Prostate gland (tissue), 2 donors: ENCODE results near the gene FAM24A. TPM values are rescaled to one million over a fixed set of nuclear protein-coding genes. Genes with fewer than 3 reads are reported as not detected.
A peak's percentile ranks its signal among the peaks of the same experiment; 100 is the strongest.

Experiments
- DNase-seq: peaks from one replicate; pipeline ENCODE4 v3.0.0-alpha.2; 2019; ENCODE audit warnings: low spot score
- H3K27ac ChIP-seq, 2 donors: fragments of 200-600 bp; sonication (generic); 2 replicates each; pipeline ENCODE4 v1.5.1; 2017 to 2019
- H3K27me3 ChIP-seq: fragments of 200-600 bp; sonication (generic); replicated peaks from 2 replicates; pipeline ENCODE4 v1.5.1; 2019; ENCODE audit not compliant: insufficient read depth
- H3K36me3 ChIP-seq, 2 donors: fragments of 200-600 bp; sonication (generic); 1 replicate in 1 of 2; 2 replicates in 1 of 2; pipeline versions ENCODE4 v1.5.1 to v1.8.1; 2017 to 2019
- H3K4me1 ChIP-seq: fragments of 200-600 bp; sonication (generic); replicated peaks from 2 replicates; pipeline ENCODE4 v1.5.1; 2019
- H3K4me3 ChIP-seq, 2 donors: fragments of 200-600 bp; sonication (generic); 2 replicates each; pipeline ENCODE4 v1.5.1; 2017 to 2019
- H3K9me3 ChIP-seq: fragments of 200-600 bp; sonication (generic); 2 replicates; pipeline ENCODE4 v1.5.1; 2017
- CTCF ChIP-seq, 4 experiments: fragments of 200-600 bp in 2 of 4; fragments of 450-650 bp in 2 of 4; sonication (generic) in 2 of 4; IDR thresholded peaks; 1 replicate in 3 of 4; 2 replicates in 1 of 4; pipeline ENCODE4 v1.5.1; 2016 to 2019; ENCODE audit warnings: antibody characterized with exemption in 4 of 4, mild to moderate bottlenecking in 2 of 4, moderate library complexity in 2 of 4
- POLR2A ChIP-seq: fragments of 450-650 bp; IDR thresholded peaks from one replicate; pipeline ENCODE4 v1.6.1; 2016; ENCODE audit warnings: antibody characterized with exemption, mild to moderate bottlenecking
- POLR2AphosphoS5 ChIP-seq: sonication (generic); formaldehyde crosslinking; IDR thresholded peaks from one replicate; pipeline ENCODE4 v1.6.1; 2017; ENCODE audit warnings: antibody characterized with exemption
- WGBS: methylation state at CpG from one replicate; pipeline ENCODE4 v1.1.5; 2018; 5-methylcytosine and 5-hydroxymethylcytosine counted together
- intact Hi-C: fragments of 100-400 bp; cut with DNase I; formaldehyde crosslinking; loops from one replicate; pipeline ENCODE4 v1.14.2; 2022
- total RNA-seq, 2 donors: library from RNA; depleted of rRNA; stranded (reverse); fragments of >200 nt; gene quantifications; one replicate each; pipeline ENCODE4 v1.1.0, GENCODE V29; 2016

FAM24A gene
- total RNA-seq, 2 donors from 2014 or later, result not detected

GRCh38 chr10:122939133-122939855, 28.9 kb downstream of the FAM24A start:
- H3K27ac ChIP-seq, result no peak overlapping the region
- no peaks in the 10 kb centered on the region for H3K36me3 ChIP-seq
- no peaks in the 10 kb centered on the region for H3K4me1 ChIP-seq
- TF ChIP-seq POLR2AphosphoS5 (no peak), POLR2A (no peak), CTCF (IDR thresholded peaks at IDR 0.05) (no peak)
- intact Hi-C loops, result no loop called here
- no peaks in the 10 kb centered on the region for H3K27me3 ChIP-seq
- H3K9me3 ChIP-seq, result no peaks in the 10 kb centered on the region
- H3K4me3 ChIP-seq, result no peak overlapping the region
- WGBS, result 95% methylated on average over 1 of the region's 1 CpG
- no peak for DNase-seq

DNA sequence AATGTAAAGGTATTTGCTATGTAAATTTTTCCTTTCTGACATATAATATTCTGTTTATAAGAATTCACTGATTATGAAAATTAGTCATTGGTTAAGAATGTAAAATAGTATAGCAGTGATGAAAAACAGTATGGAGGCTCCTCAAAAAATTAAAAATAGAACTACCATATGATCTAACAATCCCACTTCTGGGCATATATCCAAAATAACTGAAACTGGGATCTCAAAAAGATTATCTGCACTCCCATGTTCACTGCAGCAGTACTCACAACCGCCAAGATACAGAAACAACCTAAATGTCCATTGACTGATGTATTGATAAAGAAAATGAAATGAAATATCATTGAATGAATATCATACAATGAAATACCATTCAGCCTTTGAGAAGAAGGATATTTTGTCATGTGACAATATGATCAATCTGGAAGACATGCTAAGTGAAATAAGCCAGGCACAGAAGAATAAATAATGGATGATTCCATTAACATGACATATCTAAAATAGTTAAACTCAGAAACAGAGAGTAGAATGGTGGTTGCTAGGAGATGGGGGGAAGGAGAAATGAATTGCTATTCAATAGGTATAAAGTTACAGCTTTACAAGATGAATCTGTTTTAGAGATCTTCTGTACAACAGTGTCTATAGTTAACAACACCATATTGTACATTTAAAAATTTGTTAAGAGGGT, 29.6 kb downstream of the FAM24A start:
- 82% methylated on average over 1 of the region's 1 CpG for WGBS
- no peak for DNase-seq
- intact Hi-C loops, result no loop called here

GRCh38 chr10:122949296-122949695, 38.9 kb downstream of the FAM24A start:
- DNase-seq, result no peak
- Histone ChIP-seq H3K4me1 (no peaks in the 10 kb centered on the region), H3K4me3 (no peak overlapping the region), H3K9me3 (no peaks in the 10 kb centered on the region), H3K27ac (no peak overlapping the region), H3K27me3 (no peaks in the 10 kb centered on the region), H3K36me3 (no peaks in the 10 kb centered on the region)
- TF ChIP-seq POLR2A (no peak), POLR2AphosphoS5 (no peak), CTCF (IDR thresholded peaks at IDR 0.05) (no peak)
- intact Hi-C loops, result no loop called here
- WGBS, result 97% methylated on average over 3 of the region's 3 CpGs

More for the DNA sequence above, 29.6 kb downstream of the FAM24A start:
- TF ChIP-seq POLR2AphosphoS5 (no peak), POLR2A (no peak), CTCF (IDR thresholded peaks at IDR 0.05) (no peak)
- no peaks in the 10 kb centered on the region for H3K27me3 ChIP-seq
- H3K36me3 ChIP-seq, result no peaks in the 10 kb centered on the region
- no peak overlapping the region for H3K27ac ChIP-seq
- no peak overlapping the region for H3K4me3 ChIP-seq
- no peaks in the 10 kb centered on the region for H3K9me3 ChIP-seq
- no peaks in the 10 kb centered on the region for H3K4me1 ChIP-seq

GRCh38 chr10:122953902-122954730, 43.7 kb downstream of the FAM24A start, which contains the start of gene C10orf88:
TSS of gene C10orf88 (minus strand) at chr10:122954227. CDS start at chr10:122954178, 49 bp downstream.
- 6% methylated on average over 67 of the region's 77 CpGs for WGBS
- TF ChIP-seq CTCF (IDR thresholded peaks at IDR 0.05) (peak in 1 of 4 experiments; percentile 19), POLR2AphosphoS5 (peak; percentile 98), POLR2A (peak; percentile 49)
- intact Hi-C loops, result loop anchor here (2.0 kb wide), 1 partner anchor 55 kb away; the partner anchor contains the start of genes ACADSB and IKZF5
- H3K4me3 ChIP-seq, result peak within 1 kb of the TSS; percentile 65 to 79
- no peaks in the 10 kb centered on the region for H3K9me3 ChIP-seq
- DNase-seq, result peak; percentile 95
- H3K27ac ChIP-seq, result peak within 1 kb of the TSS; percentile 54 to 71
- no peaks in the 10 kb centered on the region for H3K36me3 ChIP-seq
- H3K4me1 ChIP-seq, result no peaks in the 10 kb centered on the region
- H3K27me3 ChIP-seq, result no peaks in the 10 kb centered on the region
